ENCODE measurements around the gene ZBTB20.

ZBTB20 gene

GRCh38 chr3:115087512-115087911, 59.6 kb downstream of the ZBTB20 start:
- no peak for DNase-seq (ENCODE audit: low spot score)

GRCh38 chr3:115086344-115086743, 60.7 kb downstream of the ZBTB20 start:
- DNase-seq (ENCODE audit: low spot score), result no peak

GRCh38 chr3:115085197-115085865, 61.8 kb downstream of the ZBTB20 start:
- DNase-seq (ENCODE audit: low spot score), result no peak

- DNase-seq (ENCODE audit: low spot score), result no peak
Measured at GRCh38 chr3:115084686-115085085, 62.4 kb downstream of the ZBTB20 start.

GRCh38 chr3:115082260-115082659, 64.8 kb downstream of the ZBTB20 start:
- DNase-seq (ENCODE audit: low spot score), result peak; percentile 17

- no peak for DNase-seq (ENCODE audit: low spot score)
Measured at GRCh38 chr3:115081444-115081843, 65.6 kb downstream of the ZBTB20 start.

- no peak for DNase-seq (ENCODE audit: low spot score)
Measured at GRCh38 chr3:115077501-115078250, 69.4 kb downstream of the ZBTB20 start.

GRCh38 chr3:115074502-115074901, 72.6 kb downstream of the ZBTB20 start:
- no peak for DNase-seq (ENCODE audit: low spot score)

- DNase-seq (ENCODE audit: low spot score), result no peak
Measured at GRCh38 chr3:115072265-115073021, 74.6 kb downstream of the ZBTB20 start.

GRCh38 chr3:115071601-115072000, 75.5 kb downstream of the ZBTB20 start:
- no peak for DNase-seq (ENCODE audit: low spot score)

- no peak for DNase-seq (ENCODE audit: low spot score)
Measured at GRCh38 chr3:115071166-115071565, 75.9 kb downstream of the ZBTB20 start.

GRCh38 chr3:115068799-115069198, 78.3 kb downstream of the ZBTB20 start:
- no peak for DNase-seq (ENCODE audit: low spot score)

- DNase-seq (ENCODE audit: low spot score), result no peak
Measured at GRCh38 chr3:115062412-115062956, 84.6 kb downstream of the ZBTB20 start.

- DNase-seq (ENCODE audit: low spot score), result no peak
Measured at GRCh38 chr3:115062009-115062408, 85.1 kb downstream of the ZBTB20 start.

GRCh38 chr3:115052906-115053305, 94.2 kb downstream of the ZBTB20 start:
- DNase-seq (ENCODE audit: low spot score), result no peak

- DNase-seq (ENCODE audit: low spot score), result no peak
Measured at GRCh38 chr3:115042351-115042750, 104.7 kb downstream of the ZBTB20 start.

- DNase-seq (ENCODE audit: low spot score), result peak; percentile 44
Measured at GRCh38 chr3:115040673-115041286, 106.3 kb downstream of the ZBTB20 start.

GRCh38 chr3:115040246-115040645, 106.8 kb downstream of the ZBTB20 start:
- no peak for DNase-seq (ENCODE audit: low spot score)

- DNase-seq (ENCODE audit: low spot score), result no peak
Measured at GRCh38 chr3:115038817-115039216, 108.3 kb downstream of the ZBTB20 start.

- DNase-seq (ENCODE audit: low spot score), result no peak
Measured at GRCh38 chr3:115022835-115023398, 124.2 kb downstream of the ZBTB20 start.

GRCh38 chr3:115022199-115022598, 124.9 kb downstream of the ZBTB20 start:
- DNase-seq (ENCODE audit: low spot score), result no peak

GRCh38 chr3:115021061-115021460, 126.0 kb downstream of the ZBTB20 start:
- no peak for DNase-seq (ENCODE audit: low spot score)

Measured in hematopoietic multipotent progenitor cell treated with erythropoietin and hydrocortisone succinate and interleukin-3 and kit ligand, for 17 days (in vitro differentiated cells).